ENCODE measurements around the gene WFDC2. TPM values are rescaled to one million over a fixed set of nuclear protein-coding genes. Genes with fewer than 3 reads are reported as not detected.

Gene WFDC2
- total and polyA plus RNA-seq, 12 donors: 0.44 to 1.6 (median 0.56) TPM; not detected in 6

DNA sequence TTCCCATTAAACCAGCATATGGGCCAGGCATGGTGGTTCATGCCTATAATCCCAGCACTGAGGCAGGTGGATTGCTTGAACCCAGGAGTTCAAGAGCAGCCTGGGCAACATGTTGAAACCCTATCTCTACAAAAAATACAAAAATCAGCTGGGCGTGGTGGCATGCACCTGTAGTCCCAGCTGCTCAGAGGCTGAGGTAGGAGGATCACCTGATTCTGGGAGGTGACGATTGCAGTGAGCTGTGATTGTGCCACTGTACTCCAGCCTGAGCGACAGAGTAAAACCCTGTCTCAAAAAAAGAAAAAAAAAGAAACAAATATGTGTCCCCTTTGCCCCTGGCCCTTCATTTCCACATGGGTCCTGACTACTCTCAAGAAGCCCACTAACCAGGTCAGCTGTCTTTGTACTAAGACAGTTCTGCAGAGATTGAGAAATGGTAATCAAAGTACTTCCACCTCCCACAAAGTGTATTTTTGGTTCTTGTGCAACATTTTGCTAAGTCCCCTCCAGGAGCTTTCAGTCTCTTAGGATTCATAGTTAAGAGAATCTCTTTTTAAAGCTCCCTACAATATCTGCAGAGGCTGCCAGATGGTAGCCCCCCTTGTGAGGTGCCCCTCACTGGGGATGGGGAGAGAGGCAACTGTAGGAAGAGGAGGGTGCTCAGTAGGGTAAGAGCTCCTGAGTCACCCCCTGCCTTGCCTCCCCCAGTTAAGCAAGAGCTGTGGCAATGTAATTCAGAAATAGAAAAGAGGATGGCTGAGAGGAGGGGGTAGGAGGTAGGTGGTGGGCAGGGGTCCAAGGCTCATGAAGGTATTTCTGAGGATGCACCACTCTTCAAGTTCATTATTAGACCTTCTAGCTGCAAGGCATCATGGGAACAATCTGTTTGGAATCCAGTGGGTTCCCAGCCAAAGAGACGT lies 16.5 kb upstream of the WFDC2 start:
- ATAC-seq: no peak
- 70% methylated on average over 4 of the region's 4 CpGs for WGBS, 2 donors
- TF ChIP-seq, protein P1, sequence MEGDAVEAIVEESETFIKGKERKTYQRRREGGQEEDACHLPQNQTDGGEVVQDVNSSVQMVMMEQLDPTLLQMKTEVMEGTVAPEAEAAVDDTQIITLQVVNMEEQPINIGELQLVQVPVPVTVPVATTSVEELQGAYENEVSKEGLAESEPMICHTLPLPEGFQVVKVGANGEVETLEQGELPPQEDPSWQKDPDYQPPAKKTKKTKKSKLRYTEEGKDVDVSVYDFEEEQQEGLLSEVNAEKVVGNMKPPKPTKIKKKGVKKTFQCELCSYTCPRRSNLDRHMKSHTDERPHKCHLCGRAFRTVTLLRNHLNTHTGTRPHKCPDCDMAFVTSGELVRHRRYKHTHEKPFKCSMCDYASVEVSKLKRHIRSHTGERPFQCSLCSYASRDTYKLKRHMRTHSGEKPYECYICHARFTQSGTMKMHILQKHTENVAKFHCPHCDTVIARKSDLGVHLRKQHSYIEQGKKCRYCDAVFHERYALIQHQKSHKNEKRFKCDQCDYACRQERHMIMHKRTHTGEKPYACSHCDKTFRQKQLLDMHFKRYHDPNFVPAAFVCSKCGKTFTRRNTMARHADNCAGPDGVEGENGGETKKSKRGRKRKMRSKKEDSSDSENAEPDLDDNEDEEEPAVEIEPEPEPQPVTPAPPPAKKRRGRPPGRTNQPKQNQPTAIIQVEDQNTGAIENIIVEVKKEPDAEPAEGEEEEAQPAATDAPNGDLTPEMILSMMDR (IDR thresholded peaks at IDR 0.05): no peak
- DNase-seq: no peak
- Histone ChIP-seq H3K4me1 (no peaks in the 10 kb centered on the region), H3K4me3 (no peak overlapping the region), H3K27me3 (no peaks in the 10 kb centered on the region), H3K9me3 (no peaks in the 10 kb centered on the region), H3K36me3 (no peaks in the 10 kb centered on the region), H3K27ac (no peak overlapping the region)
- intact Hi-C loops (cut with DNase I): loop anchor here in 4 of 10 donors (5.0 to 10.0 kb wide), 3 partner anchors 131 to 322 kb away; no protein-coding TSS in a partner anchor

DNA sequence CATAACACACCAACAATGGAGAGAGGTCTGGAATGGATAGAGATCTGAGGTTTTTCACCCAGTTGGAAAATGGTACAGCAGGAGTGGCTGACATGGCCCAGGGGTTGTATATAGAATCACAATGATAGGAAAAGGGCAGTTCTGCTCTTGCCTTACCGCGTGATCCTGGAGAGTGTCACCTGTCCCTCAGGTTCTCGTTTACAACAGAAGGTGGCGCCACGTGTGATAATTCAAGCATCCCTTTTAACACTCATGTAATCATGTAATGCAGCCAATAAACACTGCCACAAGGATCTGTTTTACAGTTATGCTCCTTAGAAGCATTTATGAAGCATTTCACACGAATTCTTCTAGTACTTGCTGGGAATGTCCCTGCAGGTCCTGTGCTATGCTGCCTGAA lies 12.9 kb upstream of the WFDC2 start:
- 17 to 19% methylated on average over 6 of the region's 6 CpGs for WGBS, 2 donors
- Histone ChIP-seq H3K9me3 (no peaks in the 10 kb centered on the region), H3K27ac (no peak overlapping the region), H3K4me3 (no peak overlapping the region), H3K36me3 (no peaks in the 10 kb centered on the region), H3K4me1 (no peaks in the 10 kb centered on the region), H3K27me3 (peaks cover 0 to 7% (median 0%) of the 10 kb centered on the region in 7 donors)
- DNase-seq (no peak), ATAC-seq (no peak)
- TF ChIP-seq, protein P1 (IDR thresholded peaks at IDR 0.05): peak in 5 of 9 donors; percentile 15 to 37 (median 26)
- intact Hi-C loops (cut with DNase I): loop anchor here in 3 of 10 donors (5.0 to 10.0 kb wide), 2 partner anchors 316 to 318 kb away; no protein-coding TSS in a partner anchor

DNA sequence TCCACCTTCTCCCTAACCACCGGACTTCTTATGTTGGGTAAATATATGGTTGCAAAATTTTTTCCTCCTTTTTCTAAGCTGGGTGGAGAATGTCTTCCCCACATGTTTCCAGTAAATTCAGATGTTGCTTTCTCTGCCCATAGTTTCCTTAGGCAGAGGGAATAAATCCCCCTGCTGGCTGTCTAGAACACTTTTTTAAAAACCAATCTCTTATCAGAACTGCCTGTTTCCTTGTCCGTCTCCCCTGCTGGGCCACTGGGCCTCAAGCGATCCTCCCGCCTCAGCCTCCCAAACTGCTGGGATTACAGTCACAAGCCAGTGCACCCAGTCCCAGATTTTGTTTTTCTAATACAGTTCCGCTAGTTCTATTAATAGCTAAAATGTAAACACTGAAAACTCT lies 9.9 kb upstream of the WFDC2 start:
- Histone ChIP-seq H3K27me3 (peaks cover 0 to 30% (median 19%) of the 10 kb centered on the region in 7 donors), H3K27ac (no peak overlapping the region), H3K36me3 (no peaks in the 10 kb centered on the region), H3K4me3 (no peak overlapping the region), H3K9me3 (no peaks in the 10 kb centered on the region), H3K4me1 (no peaks in the 10 kb centered on the region)
- 59 to 65% methylated on average over 5 of the region's 5 CpGs for WGBS, 2 donors
- TF ChIP-seq, protein P1 (IDR thresholded peaks at IDR 0.05): no peak
- intact Hi-C loops (cut with DNase I): loop anchor here in 4 of 10 donors (5.0 to 10.0 kb wide), 2 partner anchors 313 to 315 kb away; no protein-coding TSS in a partner anchor
- DNase-seq (no peak), ATAC-seq (no peak)

DNA sequence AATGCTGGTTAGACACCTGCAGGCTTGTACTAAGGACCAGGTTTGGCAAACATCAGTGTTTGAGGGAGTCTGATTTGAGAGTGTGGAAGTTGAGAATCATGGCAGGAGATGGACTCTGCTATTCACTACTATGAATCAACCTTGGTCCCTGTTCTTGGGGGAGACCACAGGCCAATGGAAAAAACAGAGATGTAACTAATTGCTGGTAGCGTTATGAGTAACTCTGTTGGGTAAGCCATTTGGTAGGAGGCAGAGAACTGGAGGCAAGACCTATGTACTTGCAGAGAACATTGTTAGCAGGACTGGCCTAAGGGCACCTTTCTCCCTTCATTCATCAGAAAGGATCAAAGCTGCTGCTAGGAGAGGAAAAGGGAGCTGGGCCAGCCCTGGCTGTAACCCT lies 8.3 kb upstream of the WFDC2 start:
- Histone ChIP-seq H3K27me3 (peaks cover 0 to 38% (median 25%) of the 10 kb centered on the region in 7 donors), H3K9me3 (no peaks in the 10 kb centered on the region), H3K4me1 (no peaks in the 10 kb centered on the region), H3K4me3 (no peak overlapping the region), H3K36me3 (no peaks in the 10 kb centered on the region), H3K27ac (no peak overlapping the region)
- TF ChIP-seq, protein P1 (IDR thresholded peaks at IDR 0.05): no peak
- DNase-seq (no peak), ATAC-seq (no peak)
- 84 to 89% methylated on average over 1 of the region's 1 CpG for WGBS, 2 donors
- intact Hi-C loops (cut with DNase I): loop anchor here in 1 of 10 donors (10.0 kb wide), 1 partner anchor 314 kb away; no protein-coding TSS in a partner anchor
